A673 (cell line): ENCODE data around the gene GMDS. TPM values are rescaled to one million over a fixed set of nuclear protein-coding genes. Genes with fewer than 3 reads are reported as not detected.

Experiments
- BruUV-seq: library from RNA; stranded (reverse); fragments of 400-500 nt; replicated peaks from 2 replicates; lab custom pipeline; 2021; lab: Mats Ljungman, UMichigan
- CTCF ChIA-PET: fragments of 300-600 bp; sonication (Branson Sonifier 250); formaldehyde crosslinking; loops from one replicate; lab custom pipeline; 2022; ENCODE audit warnings: antibody characterized with exemption; lab: Charles Lee
- POLR2A ChIA-PET: fragments of 300-600 bp; sonication (Branson Sonifier 250); formaldehyde crosslinking; loops from one replicate; lab custom pipeline; 2022; ENCODE audit warnings: antibody characterized with exemption; ENCODE audit not compliant: low non-redundant PET; lab: Charles Lee
- DNase-seq: peaks from one replicate; pipeline ENCODE4 v3.0.0-alpha.2; 2015; ENCODE audit warnings: low spot score
- H3K27ac ChIP-seq: fragments of 200-600 bp; sonication (generic); 2 replicates; pipeline ENCODE4 v1.5.1; 2016; ENCODE audit warnings: mixed run types, low read depth, mild to moderate bottlenecking, mixed read lengths, antibody characterized with exemption, low read length; ENCODE audit not compliant: poor library complexity, severe bottlenecking
- H3K27me3 ChIP-seq: fragments of 200-600 bp; sonication (generic); replicated peaks from 2 replicates; pipeline ENCODE4 v1.6.1; 2017; ENCODE audit warnings: mixed run types, low read depth, mild to moderate bottlenecking, mixed read lengths, antibody characterized with exemption, low read length; ENCODE audit not compliant: insufficient read depth, poor library complexity
- H3K36me3 ChIP-seq: fragments of 200-600 bp; sonication (generic); 2 replicates; pipeline ENCODE4 v1.6.1; 2016; ENCODE audit warnings: mixed run types, mild to moderate bottlenecking, mixed read lengths, antibody characterized with exemption, low read length; ENCODE audit not compliant: insufficient read depth, poor library complexity, severe bottlenecking
- H3K4me1 ChIP-seq: fragments of 200-600 bp; sonication (generic); 2 replicates; pipeline ENCODE4 v1.6.1; 2017; ENCODE audit warnings: mixed run types, mild to moderate bottlenecking, mixed read lengths, antibody characterized with exemption, low read length; ENCODE audit not compliant: insufficient read depth, poor library complexity, severe bottlenecking
- H3K4me3 ChIP-seq: fragments of 200-600 bp; sonication (generic); 2 replicates; pipeline ENCODE4 v1.5.1; 2016; ENCODE audit warnings: low read depth, mixed run types, mild to moderate bottlenecking, mixed read lengths, low read length; ENCODE audit not compliant: poor library complexity, severe bottlenecking
- H3K9me3 ChIP-seq: fragments of 200-600 bp; sonication (generic); 2 replicates; pipeline ENCODE4 v1.6.1; 2016; ENCODE audit warnings: mixed run types, low read depth, mild to moderate bottlenecking, mixed read lengths, antibody characterized with exemption, low read length; ENCODE audit not compliant: poor library complexity, severe bottlenecking
- CTCF ChIP-seq: fragments of 300-800, 200-600 bp; sonication (generic); conservative IDR thresholded peaks from 2 replicates; pipeline ENCODE4 v1.5.1; 2017; ENCODE audit warnings: low read depth, mild to moderate bottlenecking, antibody characterized with exemption, low read length, moderate library complexity, mixed read lengths
- EZH2 ChIP-seq: fragments of 200-600 bp; sonication (generic); IDR thresholded peaks from 2 replicates; pipeline ENCODE4 v1.6.1; 2017; ENCODE audit warnings: borderline replicate concordance, low read depth, mild to moderate bottlenecking, mixed read lengths, antibody characterized with exemption, low read length; ENCODE audit not compliant: poor library complexity, severe bottlenecking
- intact Hi-C: fragments of 100-400 bp; cut with micrococcal nuclease; formaldehyde crosslinking; loops from one replicate; pipeline ENCODE4 v1.10.0; 2022; ENCODE audit not compliant: unreplicated experiment
- total RNA-seq: library from RNA; stranded (reverse); gene quantifications from 2 replicates; pipeline ENCODE4 v1.2.3, GENCODE V29; 2021

The GMDS gene
- total RNA-seq, 1 experiment from 2014 or later = 15.2 TPM

DNA sequence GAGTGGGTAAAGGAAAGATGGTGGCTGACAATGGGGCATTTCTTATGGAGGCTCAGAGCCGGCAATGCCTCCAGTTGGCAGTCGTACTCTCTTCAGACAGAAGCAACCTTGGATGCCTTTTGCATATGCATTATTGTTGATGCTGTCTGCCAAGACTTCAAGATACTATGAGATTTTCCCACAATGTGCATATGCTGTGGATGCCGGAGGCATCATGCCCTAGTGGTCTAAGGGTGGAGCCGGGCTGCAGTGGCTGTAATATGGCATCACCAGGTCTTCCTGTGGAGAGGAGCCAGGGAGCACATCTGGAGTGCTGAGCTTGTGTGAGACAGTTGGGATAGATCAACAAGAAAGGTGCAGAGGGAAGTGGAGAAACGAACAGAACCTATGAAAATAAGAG lies 530.8 kb downstream of the GMDS start:
- no TSS peak for BruUV-seq
- TF ChIP-seq CTCF = no peak
- TF ChIP-seq EZH2 = no peak
- intact Hi-C loops = no loop called here
- Histone ChIP-seq H3K9me3 (no peaks in the 10 kb centered on the region), H3K4me3 (no peak overlapping the region), H3K4me1 (no peaks in the 10 kb centered on the region), H3K27ac (no peak overlapping the region), H3K36me3 (no peaks in the 10 kb centered on the region), H3K27me3 (no peaks in the 10 kb centered on the region)
- ChIA-PET CTCF (no interaction called here), POLR2A (no interaction called here)
- no peak for DNase-seq

DNA sequence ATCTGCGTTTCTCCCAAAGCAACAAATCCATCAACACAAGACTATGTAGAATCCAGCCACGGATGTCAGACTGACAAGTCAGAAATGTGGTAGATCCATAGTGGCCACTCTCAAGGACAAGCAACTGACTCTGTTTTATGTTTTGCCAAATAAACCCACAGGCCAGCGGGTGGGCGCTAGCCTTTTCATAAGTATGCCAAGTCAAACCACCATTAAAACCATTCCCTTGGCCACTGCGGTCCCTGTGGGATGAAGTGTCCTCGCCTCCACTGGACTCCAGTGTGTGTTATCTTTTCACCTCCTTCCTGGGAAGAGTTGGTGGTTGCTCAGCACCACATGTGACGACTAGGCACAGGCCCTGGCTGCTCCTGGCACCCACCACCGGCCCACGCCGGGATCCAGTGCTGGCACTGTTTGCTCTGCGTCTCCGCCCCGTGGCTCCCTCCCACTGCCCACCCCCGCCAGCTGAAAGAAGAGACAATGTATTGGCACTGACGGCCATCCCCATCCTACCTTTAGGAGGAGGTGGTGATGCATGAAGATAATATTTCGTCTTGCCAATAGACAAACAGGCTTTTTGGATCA lies 532.3 kb downstream of the GMDS start:
- Histone ChIP-seq H3K36me3 (no peaks in the 10 kb centered on the region), H3K27ac (no peak overlapping the region), H3K27me3 (no peaks in the 10 kb centered on the region), H3K4me1 (no peaks in the 10 kb centered on the region), H3K4me3 (no peak overlapping the region), H3K9me3 (no peaks in the 10 kb centered on the region)
- intact Hi-C loops = no loop called here
- ChIA-PET CTCF (no interaction called here), POLR2A (no interaction called here)
- DNase-seq = no peak
- BruUV-seq = no TSS peak
- TF ChIP-seq EZH2 = no peak

DNA sequence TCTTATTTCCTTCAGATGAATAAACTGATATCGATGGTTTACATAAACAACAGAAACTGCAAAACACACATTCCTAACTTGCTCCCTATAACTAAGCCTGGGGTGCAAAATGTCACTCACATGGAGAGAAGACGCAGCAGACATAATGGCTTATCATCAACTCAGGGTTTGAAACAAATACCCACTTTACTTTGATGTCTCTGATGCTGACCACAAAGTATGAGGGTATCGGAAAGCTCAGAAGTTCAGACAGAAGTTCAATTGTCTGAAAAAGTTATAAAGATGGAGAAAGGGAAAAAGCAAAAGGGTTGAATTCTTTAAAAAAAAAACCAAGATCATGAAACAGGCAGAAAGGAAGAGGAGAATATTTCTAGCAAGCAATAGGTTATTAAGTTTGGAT lies 533.0 kb downstream of the GMDS start:
- Histone ChIP-seq H3K4me3 (no peak overlapping the region), H3K27me3 (no peaks in the 10 kb centered on the region), H3K9me3 (no peaks in the 10 kb centered on the region), H3K36me3 (no peaks in the 10 kb centered on the region), H3K27ac (no peak overlapping the region), H3K4me1 (no peaks in the 10 kb centered on the region)
- ChIA-PET POLR2A (no interaction called here), CTCF (no interaction called here)
- TF ChIP-seq EZH2 (no peak), CTCF (no peak)
- DNase-seq = no peak
- intact Hi-C loops = no loop called here
- no TSS peak for BruUV-seq

DNA sequence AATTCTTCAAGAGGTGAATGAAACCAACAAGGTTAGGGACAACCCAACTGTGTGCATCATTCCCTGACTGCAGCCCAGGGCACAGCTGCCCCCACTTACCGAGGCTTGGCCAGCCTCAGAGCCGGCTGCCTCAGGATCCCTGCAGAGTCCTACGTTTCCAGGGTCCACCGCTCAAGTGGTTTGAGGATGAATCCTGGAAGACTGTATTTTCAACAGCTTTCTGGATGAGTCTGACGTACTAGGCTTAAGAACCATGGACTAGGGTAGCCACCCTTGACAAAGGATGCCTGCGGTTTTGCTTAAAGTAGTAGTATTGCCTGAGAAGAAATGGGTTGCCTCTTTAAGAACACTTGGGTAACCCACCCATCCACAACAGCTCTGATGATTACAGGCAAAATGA lies 534.3 kb downstream of the GMDS start:
- TF ChIP-seq EZH2 = no peak
- TF ChIP-seq CTCF = no peak
- Histone ChIP-seq H3K27me3 (no peaks in the 10 kb centered on the region), H3K27ac (no peak overlapping the region), H3K4me3 (no peak overlapping the region), H3K9me3 (no peaks in the 10 kb centered on the region), H3K4me1 (no peaks in the 10 kb centered on the region), H3K36me3 (no peaks in the 10 kb centered on the region)
- no peak for DNase-seq
- ChIA-PET CTCF (no interaction called here), POLR2A (no interaction called here)
- BruUV-seq = no TSS peak
- intact Hi-C loops = no loop called here
